ENCODE results near the gene LY6G6C.

Gene LY6G6C

GRCh38 chr6:31740397-31741223 is 19.1 kb upstream of the LY6G6C start:
- DNase-seq: no peak

- peak; percentile 82 for DNase-seq
These were observed 18.3 kb upstream of the LY6G6C start, which contains the start of gene MSH5 for GRCh38 chr6:31739639-31740396. Gene MSH5, plus strand, starts transcription at chr6:31740005. Its CDS starts 462 bp downstream, at chr6:31740467.

- no peak for DNase-seq
These were observed 16.7 kb upstream of the LY6G6C start for GRCh38 chr6:31737991-31738979.

GRCh38 chr6:31737315-31737990 is 15.9 kb upstream of the LY6G6C start:
- no peak for DNase-seq

GRCh38 chr6:31736768-31737314 is 15.3 kb upstream of the LY6G6C start:
- DNase-seq: no peak

GRCh38 chr6:31736021-31736767 is 14.6 kb upstream of the LY6G6C start, which contains the start of gene CLIC1:
Gene CLIC1, minus strand, starts transcription at chr6:31736530. Its CDS starts 230 bp downstream, at chr6:31736300.
- no peak for DNase-seq

GRCh38 chr6:31734821-31735406 is 13.4 kb upstream of the LY6G6C start:
- no peak for DNase-seq

- no peak for DNase-seq
These were observed 12.8 kb upstream of the LY6G6C start for GRCh38 chr6:31734247-31734820.

- DNase-seq: no peak
These were observed 12.2 kb upstream of the LY6G6C start for GRCh38 chr6:31733734-31734133.

GRCh38 chr6:31732029-31732428 is 10.5 kb upstream of the LY6G6C start:
- no peak for DNase-seq

GRCh38 chr6:31730631-31731086 is 9.1 kb upstream of the LY6G6C start:
- no peak for DNase-seq

- DNase-seq: no peak
These were observed 8.6 kb upstream of the LY6G6C start for GRCh38 chr6:31729979-31730630.

GRCh38 chr6:31729515-31729978 is 8.0 kb upstream of the LY6G6C start:
- peak; percentile 35 for DNase-seq

GRCh38 chr6:31728767-31729514 is 7.4 kb upstream of the LY6G6C start, which contains the start of gene DDAH2:
Gene DDAH2, minus strand, starts transcription at chr6:31729299. Its CDS starts 138 bp downstream, at chr6:31729161.
- DNase-seq: no peak

GRCh38 chr6:31727717-31728671 is 6.4 kb upstream of the LY6G6C start:
- no peak for DNase-seq

GRCh38 chr6:31727034-31727716 is 5.6 kb upstream of the LY6G6C start:
- DNase-seq: no peak
